ENCODE results near the gene ZNF587.
"Not testable (repeated sequence)": the region's sequence is repeated elsewhere in the genome, so short reads cannot be mapped to it uniquely, and the experiment has no call there.

The ZNF587 gene

DNA sequence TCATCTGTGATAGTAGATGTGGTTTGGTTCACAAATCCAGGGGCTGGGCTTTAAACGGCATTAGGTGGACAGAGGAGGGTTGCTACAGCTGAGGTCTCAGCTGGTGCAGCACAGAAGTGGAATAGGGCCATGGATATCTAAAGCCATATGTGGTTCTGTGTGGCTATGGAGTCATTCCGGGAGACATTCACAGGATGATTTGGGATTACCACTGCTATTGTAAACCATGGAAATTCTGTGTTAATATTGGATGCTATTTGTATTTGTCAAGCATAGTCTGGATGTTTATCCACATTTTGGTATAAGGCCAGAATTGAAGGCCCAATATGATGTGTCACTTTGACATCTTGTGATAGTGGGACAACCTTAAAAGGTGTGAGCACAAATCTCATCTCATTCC, 26.5 kb upstream of the ZNF587 start:
- not testable (repeated sequence) for DNase-seq (ENCODE audit: low spot score)

GRCh38 chr19:57823608-57824007, 26.1 kb upstream of the ZNF587 start:
- DNase-seq (ENCODE audit: low spot score): not testable (repeated sequence)

- no peak for DNase-seq (ENCODE audit: low spot score)
Observed at GRCh38 chr19:57825511-57825910, 24.1 kb upstream of the ZNF587 start.

- no peak for DNase-seq (ENCODE audit: low spot score)
Observed at GRCh38 chr19:57829316-57829715, 20.3 kb upstream of the ZNF587 start.

- no peak for DNase-seq (ENCODE audit: low spot score)
Observed at GRCh38 chr19:57830071-57830602, 19.5 kb upstream of the ZNF587 start, which contains the start of gene ZNF587B. ZNF587B (plus strand) TSS chr19:57830299; CDS start chr19:57830529, 230 bp downstream.

DNA sequence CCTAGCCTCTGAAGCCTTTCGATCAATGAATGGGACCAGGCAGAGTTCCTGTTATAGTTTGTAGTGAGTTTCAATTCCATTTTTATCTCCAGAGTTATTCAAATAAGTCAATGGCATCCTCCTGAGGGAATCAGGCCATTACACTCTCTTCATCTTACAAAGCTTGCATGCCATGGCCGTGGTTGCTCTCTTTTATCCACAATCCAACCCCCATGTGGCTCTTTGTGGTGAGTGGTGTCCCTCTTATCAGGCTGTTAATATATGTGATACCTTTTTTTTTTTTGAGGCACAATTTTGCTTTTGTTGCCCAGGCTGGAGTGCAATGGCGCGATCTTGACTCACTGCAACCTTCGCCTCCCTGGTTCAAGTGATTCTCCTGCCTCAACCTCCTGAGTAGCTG, 12.7 kb upstream of the ZNF587 start:
- not testable (repeated sequence) for DNase-seq (ENCODE audit: low spot score)

GRCh38 chr19:57838622-57839191, 11.0 kb upstream of the ZNF587 start:
- DNase-seq (ENCODE audit: low spot score): not testable (repeated sequence)

DNA sequence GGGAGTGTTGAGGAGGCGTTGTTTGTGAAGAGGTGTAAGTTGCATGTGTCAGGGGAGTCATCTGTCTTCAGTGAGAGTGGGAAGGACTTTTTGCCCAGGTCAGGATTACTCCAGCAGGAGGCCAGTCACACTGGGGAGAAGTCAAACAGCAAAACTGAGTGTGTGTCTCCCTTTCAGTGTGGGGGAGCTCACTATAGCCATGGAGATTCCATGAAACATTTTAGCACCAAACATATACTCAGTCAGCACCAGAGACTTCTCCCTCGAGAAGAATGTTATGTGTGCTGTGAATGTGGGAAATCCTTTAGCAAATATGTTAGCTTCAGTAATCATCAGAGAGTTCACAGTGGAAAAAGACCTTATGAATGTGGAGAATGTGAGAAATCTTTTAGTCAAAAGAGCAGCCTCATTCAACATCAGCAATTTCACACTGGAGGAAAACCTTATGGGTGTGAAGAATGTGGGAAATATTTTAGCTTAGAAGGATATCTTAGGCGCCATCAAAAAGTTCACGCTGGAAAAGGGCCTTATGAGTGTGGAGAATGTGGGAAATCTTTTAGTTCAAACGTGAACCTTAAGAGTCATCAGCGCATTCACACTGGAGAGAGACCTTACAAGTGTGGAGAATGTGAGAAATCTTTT, 8.4 kb upstream of the ZNF587 start:
- DNase-seq (ENCODE audit: low spot score): no peak

GRCh38 chr19:57847164-57847563, 2.5 kb upstream of the ZNF587 start:
- not testable (repeated sequence) for DNase-seq (ENCODE audit: low spot score)

- not testable (repeated sequence) for DNase-seq (ENCODE audit: low spot score)
Observed at GRCh38 chr19:57849162-57849665, 445 bp upstream of the ZNF587 start.

DNA sequence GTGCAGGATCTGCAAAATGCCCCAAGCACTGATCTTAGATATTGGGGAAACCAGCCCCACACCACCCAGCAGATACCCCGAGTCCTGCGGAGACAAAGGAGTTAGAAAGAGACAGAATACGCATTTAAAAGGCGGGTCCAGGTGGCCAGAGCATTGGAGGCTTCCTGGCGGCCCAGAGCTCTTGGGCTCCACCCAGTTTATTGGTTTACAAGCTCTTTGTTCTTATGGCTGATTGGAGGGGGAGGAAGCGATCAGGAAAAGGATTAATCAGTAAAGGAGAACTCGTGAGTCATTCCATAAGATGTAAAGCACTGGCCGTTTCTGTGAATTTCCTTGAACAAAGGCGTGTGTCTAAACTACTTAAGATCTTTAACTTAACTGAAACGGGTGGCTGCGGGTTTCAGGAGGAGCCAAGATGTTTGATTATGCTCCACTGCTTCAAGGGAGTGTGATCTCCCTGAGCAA, 926 bp downstream of the ZNF587 start:
- peak; percentile 14 for DNase-seq (ENCODE audit: low spot score)

GRCh38 chr19:57851812-57852603, 2.3 kb downstream of the ZNF587 start:
- not testable (repeated sequence) for DNase-seq (ENCODE audit: low spot score)

DNA sequence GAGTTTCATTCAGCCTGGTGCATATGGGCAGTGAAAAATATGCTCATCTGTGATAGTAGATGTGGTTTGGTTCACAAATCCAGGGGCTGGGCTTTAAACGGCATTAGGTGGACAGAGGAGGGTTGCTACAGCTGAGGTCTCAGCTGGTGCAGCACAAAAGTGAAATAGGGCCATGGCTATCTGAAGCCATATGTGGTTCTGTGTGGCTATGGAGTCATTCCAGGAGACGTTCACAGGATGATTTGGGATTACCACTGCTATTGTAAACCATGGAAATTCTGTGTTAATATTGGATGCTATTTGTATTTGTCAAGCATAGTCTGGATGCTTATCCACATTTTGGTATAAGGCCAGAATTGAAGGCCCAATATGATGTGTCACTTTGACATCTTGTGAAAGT, 4.5 kb downstream of the ZNF587 start:
- DNase-seq (ENCODE audit: low spot score): not testable (repeated sequence)

- DNase-seq (ENCODE audit: low spot score): not testable (repeated sequence)
Observed at GRCh38 chr19:57862351-57862750, 12.7 kb downstream of the ZNF587 start.

DNA sequence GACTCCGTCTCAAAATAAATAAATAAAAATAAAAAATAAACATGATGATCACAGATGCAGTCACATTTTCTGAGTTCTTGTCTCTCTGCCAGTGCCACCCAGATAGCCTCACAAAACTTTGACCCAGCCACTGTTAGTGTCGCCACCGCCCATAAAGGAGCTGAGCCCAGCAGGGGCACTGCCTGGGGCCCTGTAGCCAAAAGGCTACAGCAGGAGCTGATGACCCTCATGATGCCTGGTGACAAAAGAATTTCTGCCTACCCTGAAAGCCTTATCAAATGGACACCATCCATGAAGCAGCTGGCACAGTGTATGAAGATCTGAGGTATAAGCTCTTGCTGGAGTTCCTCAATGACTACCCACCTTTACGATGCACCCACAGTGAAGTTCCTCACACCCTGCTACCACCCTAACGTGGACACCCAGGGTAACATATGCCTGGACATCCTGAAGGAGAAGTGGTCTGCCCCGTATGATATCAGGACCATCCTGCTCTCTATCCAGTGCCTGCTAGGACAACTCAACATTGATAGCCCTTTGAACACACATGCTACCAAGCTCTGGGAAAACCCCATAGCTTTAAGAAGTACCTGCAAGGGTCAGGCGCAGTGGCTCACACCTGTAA, 18.3 kb downstream of the ZNF587 start:
- no peak for DNase-seq (ENCODE audit: low spot score)

GRCh38 chr19:57869655-57870054, 20.0 kb downstream of the ZNF587 start:
- DNase-seq (ENCODE audit: low spot score): not testable (repeated sequence)

- no peak for DNase-seq (ENCODE audit: low spot score)
Observed at GRCh38 chr19:57870225-57870624, 20.6 kb downstream of the ZNF587 start.

DNA sequence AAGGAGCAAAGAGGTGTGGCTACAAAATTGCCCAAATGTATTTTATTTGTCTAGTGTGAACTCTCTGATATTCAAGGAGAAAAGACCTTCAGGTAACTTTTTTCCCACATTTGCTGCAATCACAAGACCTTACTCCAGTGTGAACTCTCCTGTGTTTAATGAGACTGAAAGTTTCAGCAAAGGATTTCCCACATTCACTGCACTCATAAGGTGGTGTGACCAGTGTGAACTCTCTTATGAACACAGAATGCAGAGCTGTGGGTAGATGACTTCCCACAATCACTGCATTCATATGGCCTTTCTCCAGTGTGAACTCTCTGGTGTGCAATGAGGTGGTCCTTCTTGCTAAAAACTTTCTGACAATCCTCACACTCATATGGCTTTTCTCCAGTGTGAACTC, 22.8 kb downstream of the ZNF587 start:
- DNase-seq (ENCODE audit: low spot score): no peak

- DNase-seq (ENCODE audit: low spot score): not testable (repeated sequence)
Observed at GRCh38 chr19:57873883-57874799, 24.5 kb downstream of the ZNF587 start.

GRCh38 chr19:57886046-57886445, 36.4 kb downstream of the ZNF587 start:
- no peak for DNase-seq (ENCODE audit: low spot score)
